ENCODE data around the gene SMIM5.

Gene SMIM5

DNA sequence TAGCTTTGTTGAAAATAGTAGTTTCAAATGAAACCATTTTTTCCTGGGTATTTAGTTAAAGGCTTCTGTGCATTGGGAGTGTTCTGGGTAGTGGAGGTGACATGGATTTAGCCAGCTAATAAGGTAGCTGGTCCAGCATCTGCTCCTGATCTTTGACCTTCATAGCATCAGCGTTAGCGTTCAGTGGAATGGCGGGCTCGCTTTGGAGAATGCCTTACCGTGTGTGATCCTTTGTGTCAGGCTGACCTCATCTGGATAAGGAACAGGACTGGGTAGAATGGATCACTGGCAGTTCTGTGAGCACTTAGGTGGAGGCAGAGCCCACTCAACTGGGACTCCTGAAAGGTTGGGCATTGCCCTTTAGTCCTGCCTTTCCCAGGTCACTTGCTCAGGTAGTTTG is 37.6 kb downstream of the SMIM5 start:
- H3K4me2 ChIP-seq (ENCODE audit: low read length): no peak overlapping the region
- no peak for TF ChIP-seq EZH2phosphoT487 (IDR thresholded peaks at IDR 0.05; ENCODE audit: low read depth)
- TF ChIP-seq, protein P1, sequence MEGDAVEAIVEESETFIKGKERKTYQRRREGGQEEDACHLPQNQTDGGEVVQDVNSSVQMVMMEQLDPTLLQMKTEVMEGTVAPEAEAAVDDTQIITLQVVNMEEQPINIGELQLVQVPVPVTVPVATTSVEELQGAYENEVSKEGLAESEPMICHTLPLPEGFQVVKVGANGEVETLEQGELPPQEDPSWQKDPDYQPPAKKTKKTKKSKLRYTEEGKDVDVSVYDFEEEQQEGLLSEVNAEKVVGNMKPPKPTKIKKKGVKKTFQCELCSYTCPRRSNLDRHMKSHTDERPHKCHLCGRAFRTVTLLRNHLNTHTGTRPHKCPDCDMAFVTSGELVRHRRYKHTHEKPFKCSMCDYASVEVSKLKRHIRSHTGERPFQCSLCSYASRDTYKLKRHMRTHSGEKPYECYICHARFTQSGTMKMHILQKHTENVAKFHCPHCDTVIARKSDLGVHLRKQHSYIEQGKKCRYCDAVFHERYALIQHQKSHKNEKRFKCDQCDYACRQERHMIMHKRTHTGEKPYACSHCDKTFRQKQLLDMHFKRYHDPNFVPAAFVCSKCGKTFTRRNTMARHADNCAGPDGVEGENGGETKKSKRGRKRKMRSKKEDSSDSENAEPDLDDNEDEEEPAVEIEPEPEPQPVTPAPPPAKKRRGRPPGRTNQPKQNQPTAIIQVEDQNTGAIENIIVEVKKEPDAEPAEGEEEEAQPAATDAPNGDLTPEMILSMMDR (IDR thresholded peaks at IDR 0.05; ENCODE audit: low read depth, low read length): no peak

DNA sequence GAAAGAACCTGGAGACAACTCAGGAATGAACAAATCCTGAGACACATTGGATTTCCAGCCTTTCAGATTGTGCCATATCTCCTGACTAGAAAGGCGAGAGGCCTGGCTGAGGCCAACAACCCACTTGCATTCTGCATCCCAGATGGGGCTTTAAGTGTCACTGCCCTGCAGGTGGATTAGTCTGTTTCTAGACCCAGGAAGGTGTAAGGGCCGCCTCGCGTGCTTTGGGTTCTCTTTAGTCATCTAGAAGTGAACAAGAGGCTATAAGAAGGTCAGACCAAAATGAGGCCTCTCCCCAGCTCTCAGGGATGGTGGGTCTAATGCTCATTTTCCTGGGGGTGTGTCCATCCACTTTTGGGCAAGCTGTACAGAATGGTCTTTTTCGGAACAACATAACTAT is 38.8 kb downstream of the SMIM5 start:
- no peak overlapping the region for H2AFZ ChIP-seq (ENCODE audit: low read depth, low read length)
- H4K20me1 ChIP-seq (ENCODE audit: insufficient read depth, low read length): no peaks in the 10 kb centered on the region
- no peak overlapping the region for H3K4me3 ChIP-seq (ENCODE audit: low read length)
- peaks cover 51% of the 10 kb centered on the region for H3K36me3 ChIP-seq (replicated peaks; ENCODE audit: low read depth, low read length)
- peaks cover 33% of the 10 kb centered on the region for H3K4me1 ChIP-seq (ENCODE audit: low read length)
- no peaks in the 10 kb centered on the region for H3K9me3 ChIP-seq (ENCODE audit: insufficient read depth, low read length)
- TF ChIP-seq, protein P1 (IDR thresholded peaks at IDR 0.05; ENCODE audit: low read depth, low read length): no peak
- no peak for TF ChIP-seq EZH2phosphoT487 (IDR thresholded peaks at IDR 0.05; ENCODE audit: low read depth)
- H3K79me2 ChIP-seq (ENCODE audit: low read length): peaks cover 84% of the 10 kb centered on the region
- H3K4me2 ChIP-seq (ENCODE audit: low read length): no peak overlapping the region
- H3K27me3 ChIP-seq (ENCODE audit: low read depth, low read length): no peaks in the 10 kb centered on the region
- H3K27ac ChIP-seq (ENCODE audit: low read length): no peak overlapping the region
- no peak overlapping the region for H3K9ac ChIP-seq (ENCODE audit: low read length)

More for the DNA sequence above, 37.6 kb downstream of the SMIM5 start:
- H3K27me3 ChIP-seq (ENCODE audit: low read depth, low read length): no peaks in the 10 kb centered on the region
- no peaks in the 10 kb centered on the region for H4K20me1 ChIP-seq (ENCODE audit: insufficient read depth, low read length)
- no peak overlapping the region for H3K9ac ChIP-seq (ENCODE audit: low read length)
- H3K27ac ChIP-seq (ENCODE audit: low read length): no peak overlapping the region
- H3K79me2 ChIP-seq (ENCODE audit: low read length): peaks cover 84% of the 10 kb centered on the region
- no peak overlapping the region for H2AFZ ChIP-seq (ENCODE audit: low read depth, low read length)
- peaks cover 47% of the 10 kb centered on the region for H3K36me3 ChIP-seq (replicated peaks; ENCODE audit: low read depth, low read length)
- no peaks in the 10 kb centered on the region for H3K9me3 ChIP-seq (ENCODE audit: insufficient read depth, low read length)
- peaks cover 26% of the 10 kb centered on the region for H3K4me1 ChIP-seq (ENCODE audit: low read length)
- H3K4me3 ChIP-seq (ENCODE audit: low read length): no peak overlapping the region

- peaks cover 84% of the 10 kb centered on the region for H3K79me2 ChIP-seq (ENCODE audit: low read length)
- peaks cover 41% of the 10 kb centered on the region for H3K4me1 ChIP-seq (ENCODE audit: low read length)
- no peaks in the 10 kb centered on the region for H3K27me3 ChIP-seq (ENCODE audit: low read depth, low read length)
- no peak overlapping the region for H3K4me3 ChIP-seq (ENCODE audit: low read length)
- no peaks in the 10 kb centered on the region for H4K20me1 ChIP-seq (ENCODE audit: insufficient read depth, low read length)
- no peak overlapping the region for H3K4me2 ChIP-seq (ENCODE audit: low read length)
- H3K27ac ChIP-seq (ENCODE audit: low read length): peak overlapping the region; percentile 43
- H3K9me3 ChIP-seq (ENCODE audit: insufficient read depth, low read length): no peaks in the 10 kb centered on the region
- no peak overlapping the region for H2AFZ ChIP-seq (ENCODE audit: low read depth, low read length)
- H3K9ac ChIP-seq (ENCODE audit: low read length): no peak overlapping the region
- H3K36me3 ChIP-seq (replicated peaks; ENCODE audit: low read depth, low read length): peaks cover 50% of the 10 kb centered on the region
- TF ChIP-seq, protein P1 (IDR thresholded peaks at IDR 0.05; ENCODE audit: low read depth, low read length): no peak
- TF ChIP-seq EZH2phosphoT487 (IDR thresholded peaks at IDR 0.05; ENCODE audit: low read depth): no peak
Measured at GRCh38 chr17:75673487-75673886, 40.3 kb downstream of the SMIM5 start.

DNA sequence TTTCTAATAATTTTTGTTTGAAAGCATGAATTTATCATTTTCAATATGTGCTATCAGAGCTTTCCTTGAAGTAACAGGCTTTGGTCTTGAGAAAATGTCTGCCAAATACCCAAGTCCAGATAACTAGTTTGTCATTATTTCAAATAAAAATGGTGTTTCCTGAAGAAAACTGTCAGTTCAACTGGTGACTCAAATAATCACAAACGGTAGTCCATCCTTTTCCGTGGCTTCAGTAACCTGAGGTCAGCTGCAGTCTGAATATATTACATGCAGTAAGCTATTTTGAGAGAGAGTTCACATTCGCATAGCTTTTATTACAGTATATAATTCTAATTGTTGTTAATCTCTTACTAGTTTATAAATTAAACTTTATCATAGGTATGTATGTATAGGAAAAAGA is 43.2 kb downstream of the SMIM5 start:
- Histone ChIP-seq H3K36me3 (replicated peaks; ENCODE audit: low read depth, low read length) (peaks cover 54% of the 10 kb centered on the region), H3K4me3 (ENCODE audit: low read length) (no peak overlapping the region), H4K20me1 (ENCODE audit: insufficient read depth, low read length) (no peaks in the 10 kb centered on the region), H3K79me2 (ENCODE audit: low read length) (peaks cover 82% of the 10 kb centered on the region), H3K27ac (ENCODE audit: low read length) (peak overlapping the region; percentile 93), H3K27me3 (ENCODE audit: low read depth, low read length) (no peaks in the 10 kb centered on the region), H3K9me3 (ENCODE audit: insufficient read depth, low read length) (no peaks in the 10 kb centered on the region), H3K4me1 (ENCODE audit: low read length) (peaks cover 53% of the 10 kb centered on the region), H3K9ac (ENCODE audit: low read length) (no peak overlapping the region), H2AFZ (ENCODE audit: low read depth, low read length) (no peak overlapping the region), H3K4me2 (ENCODE audit: low read length) (peak overlapping the region; percentile 4; the same call in 1 of the 2 replicates)
- TF ChIP-seq EZH2phosphoT487 (IDR thresholded peaks at IDR 0.05; ENCODE audit: low read depth): no peak
- TF ChIP-seq, protein P1 (IDR thresholded peaks at IDR 0.05; ENCODE audit: low read depth, low read length): no peak
